Natural killer cell (primary cell): Measurements from ENCODE around the gene METTL26. TPM values are rescaled to one million over a fixed set of nuclear protein-coding genes. Genes with fewer than 3 reads are reported as not detected.

ENCODE experiments used
- ATAC-seq, 3 donors: fragments of 150-1000 bp in 2 of 3; fragments of 200-7000 bp in 1 of 3; cut with Tn5 transposase; 1 replicate in 1 of 3; 2 replicates in 2 of 3; pipeline ENCODE4 v1.10.0; 2021; ENCODE audit warnings: mild to moderate bottlenecking in 2 of 3, moderate library complexity in 2 of 3
- DNase-seq, 2 donors: peaks; one replicate each; pipeline versions ENCODE4 v3.0.0 to v3.0.0-alpha.2; 2013 to 2021; ENCODE audit warnings: mixed read lengths in 1 of 2
- H3K27ac ChIP-seq: one replicate; pipeline ENCODE4 v1.5.1; 2013; ENCODE audit warnings: mild to moderate bottlenecking, low read length
- H3K27me3 ChIP-seq: one replicate; pipeline ENCODE4 v1.6.1; 2013; ENCODE audit warnings: low read length; ENCODE audit not compliant: control insufficient read depth, insufficient read depth
- H3K36me3 ChIP-seq: one replicate; pipeline ENCODE4 v1.6.1; 2013; ENCODE audit warnings: low read length; ENCODE audit not compliant: control insufficient read depth, insufficient read depth
- H3K4me1 ChIP-seq: one replicate; pipeline ENCODE4 v1.6.1; 2013; ENCODE audit warnings: low read length; ENCODE audit not compliant: control insufficient read depth, insufficient read depth
- H3K4me3 ChIP-seq: one replicate; pipeline ENCODE4 v1.5.1; 2013; ENCODE audit warnings: low read length
- H3K9me3 ChIP-seq: one replicate; pipeline ENCODE4 v1.6.1; 2013; ENCODE audit warnings: low read length; ENCODE audit not compliant: control insufficient read depth, insufficient read depth
- H3K27ac Mint-ChIP-seq, 2 donors: one replicate each; pipeline ENCODE4 v1.8.0; 2022; ENCODE audit warnings: mild to moderate bottlenecking in 2 of 2, mixed read lengths in 2 of 2, moderate library complexity in 1 of 2
- H3K27me3 Mint-ChIP-seq, 2 donors: one replicate each; pipeline ENCODE4 v1.8.0; 2022; ENCODE audit warnings: low read depth in 2 of 2, mixed read lengths in 2 of 2
- H3K36me3 Mint-ChIP-seq: one replicate; pipeline ENCODE4 v1.8.0; 2022; ENCODE audit warnings: mixed read lengths
- H3K4me1 Mint-ChIP-seq, 2 donors: one replicate each; pipeline ENCODE4 v1.8.0; 2022; ENCODE audit warnings: mixed read lengths in 2 of 2
- H3K4me3 Mint-ChIP-seq: one replicate; pipeline ENCODE4 v1.8.0; 2022; ENCODE audit warnings: mild to moderate bottlenecking, moderate library complexity, mixed read lengths
- H3K9me3 Mint-ChIP-seq, 2 donors: one replicate each; pipeline ENCODE4 v1.8.0; 2022; ENCODE audit warnings: mixed read lengths in 2 of 2
- WGBS: methylation state at CpG from one replicate; pipeline ENCODE4 v1.1.7; 2013; ENCODE audit warnings: missing lambda C conversion rate; ENCODE audit not compliant: insufficient coverage; 5-methylcytosine and 5-hydroxymethylcytosine counted together
- intact Hi-C: fragments of 100-400 bp; cut with micrococcal nuclease; formaldehyde crosslinking; loops from one replicate; pipeline ENCODE4 v1.14.2; 2022
- total RNA-seq, 4 donors: library from RNA; stranded (reverse); fragments of 120-200 nt in 1 of 4; gene quantifications; one replicate each; pipeline versions ENCODE4 v1.2.3 to v1.2.4, GENCODE V29; 2013 to 2022
- TF ChIP-seq, protein P1 (sequence below): fragments of 200-600 bp; IDR thresholded peaks from one replicate; pipeline ENCODE4 v1.8.0; 2022; ENCODE audit warnings: antibody characterized with exemption

METTL26 gene
- total RNA-seq, 3 donors from 2014 or later (not counting 1 experiment from before 2014, with no cell fraction given), result 33.7 to 36.3 (median 36.1) TPM

DNA sequence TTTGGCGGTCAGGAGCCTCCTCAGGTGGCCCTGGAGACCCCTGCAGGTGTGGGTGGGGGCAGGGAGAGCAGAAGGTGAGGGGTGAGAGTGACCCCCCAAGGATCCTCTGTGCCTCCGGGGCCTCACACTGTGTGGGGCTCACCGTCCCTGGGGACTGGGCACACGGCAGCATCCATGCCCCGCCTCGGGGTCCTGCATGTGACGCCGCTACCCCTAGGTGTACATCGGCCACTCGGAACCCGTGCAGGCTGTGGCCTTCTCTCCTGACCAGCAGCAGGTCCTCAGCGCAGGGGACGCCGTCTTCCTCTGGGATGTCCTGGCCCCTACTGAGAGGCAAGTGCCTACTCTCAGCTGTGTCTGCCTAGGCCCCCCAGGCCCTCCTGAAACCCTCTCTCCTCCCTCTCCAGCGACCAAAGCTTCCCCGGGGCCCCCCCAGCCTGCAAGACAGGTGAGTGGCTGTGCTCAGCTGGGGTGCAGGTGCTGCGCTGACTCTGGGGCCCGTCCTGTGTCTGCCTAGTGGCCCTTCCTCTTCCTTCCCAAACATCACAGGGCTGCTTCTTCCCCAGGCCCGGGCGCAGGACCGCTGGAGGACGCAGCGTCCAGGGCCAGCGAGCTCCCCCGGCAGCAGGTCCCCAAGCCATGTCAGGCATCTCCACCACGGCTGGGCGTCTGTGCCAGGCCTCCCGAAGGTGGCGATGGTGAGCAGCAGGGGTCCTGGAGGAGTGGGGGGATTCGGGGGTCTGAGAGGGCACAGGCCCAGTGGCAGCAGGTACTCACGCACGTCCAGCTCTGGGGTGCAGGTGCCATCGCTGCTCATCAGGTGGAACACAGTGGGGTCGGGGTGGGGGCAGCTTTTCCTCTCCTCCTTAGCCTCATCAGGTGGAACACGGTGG, 22.8 kb upstream of the METTL26 start:
- H3K9me3 Mint-ChIP-seq, result no peaks in the 10 kb centered on the region
- H3K27me3 Mint-ChIP-seq, result no peaks in the 10 kb centered on the region
- no peak for ATAC-seq
- Histone ChIP-seq H3K4me1 (peaks cover 18% of the 10 kb centered on the region), H3K27me3 (no peaks in the 10 kb centered on the region), H3K27ac (no peak overlapping the region), H3K9me3 (no peaks in the 10 kb centered on the region), H3K36me3 (no peaks in the 10 kb centered on the region), H3K4me3 (no peak overlapping the region)
- WGBS, result 96% methylated on average over 35 of the region's 35 CpGs
- TF ChIP-seq, protein P1, sequence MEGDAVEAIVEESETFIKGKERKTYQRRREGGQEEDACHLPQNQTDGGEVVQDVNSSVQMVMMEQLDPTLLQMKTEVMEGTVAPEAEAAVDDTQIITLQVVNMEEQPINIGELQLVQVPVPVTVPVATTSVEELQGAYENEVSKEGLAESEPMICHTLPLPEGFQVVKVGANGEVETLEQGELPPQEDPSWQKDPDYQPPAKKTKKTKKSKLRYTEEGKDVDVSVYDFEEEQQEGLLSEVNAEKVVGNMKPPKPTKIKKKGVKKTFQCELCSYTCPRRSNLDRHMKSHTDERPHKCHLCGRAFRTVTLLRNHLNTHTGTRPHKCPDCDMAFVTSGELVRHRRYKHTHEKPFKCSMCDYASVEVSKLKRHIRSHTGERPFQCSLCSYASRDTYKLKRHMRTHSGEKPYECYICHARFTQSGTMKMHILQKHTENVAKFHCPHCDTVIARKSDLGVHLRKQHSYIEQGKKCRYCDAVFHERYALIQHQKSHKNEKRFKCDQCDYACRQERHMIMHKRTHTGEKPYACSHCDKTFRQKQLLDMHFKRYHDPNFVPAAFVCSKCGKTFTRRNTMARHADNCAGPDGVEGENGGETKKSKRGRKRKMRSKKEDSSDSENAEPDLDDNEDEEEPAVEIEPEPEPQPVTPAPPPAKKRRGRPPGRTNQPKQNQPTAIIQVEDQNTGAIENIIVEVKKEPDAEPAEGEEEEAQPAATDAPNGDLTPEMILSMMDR, result no peak
- peaks cover 4 to 13% of the 10 kb centered on the region in 2 donors for H3K4me1 Mint-ChIP-seq
- H3K4me3 Mint-ChIP-seq, result no peak overlapping the region
- H3K27ac Mint-ChIP-seq, result no peak overlapping the region
- no peak for DNase-seq
- H3K36me3 Mint-ChIP-seq, result no peaks in the 10 kb centered on the region
- intact Hi-C loops, result no loop called here

GRCh38 chr16:657487-657886, 21.4 kb upstream of the METTL26 start:
- Histone ChIP-seq H3K36me3 (no peaks in the 10 kb centered on the region), H3K4me3 (no peak overlapping the region), H3K27me3 (no peaks in the 10 kb centered on the region), H3K27ac (no peak overlapping the region), H3K9me3 (no peaks in the 10 kb centered on the region), H3K4me1 (peaks cover 18% of the 10 kb centered on the region)
- TF ChIP-seq, protein P1, result no peak
- intact Hi-C loops, result no loop called here
- no peak overlapping the region for H3K4me3 Mint-ChIP-seq
- ATAC-seq (no peak), DNase-seq (no peak)
- peaks cover 4 to 13% of the 10 kb centered on the region in 2 donors for H3K4me1 Mint-ChIP-seq
- no peak overlapping the region for H3K27ac Mint-ChIP-seq
- WGBS, result 97% methylated on average over 22 of the region's 22 CpGs
- H3K27me3 Mint-ChIP-seq, result no peaks in the 10 kb centered on the region
- no peaks in the 10 kb centered on the region for H3K9me3 Mint-ChIP-seq
- no peaks in the 10 kb centered on the region for H3K36me3 Mint-ChIP-seq

GRCh38 chr16:654034-654433, 17.9 kb upstream of the METTL26 start:
- intact Hi-C loops, result no loop called here
- DNase-seq, result no peak
- no peak overlapping the region for H3K27ac ChIP-seq
- H3K36me3 ChIP-seq, result no peaks in the 10 kb centered on the region
- Mint-ChIP-seq H3K9me3 (no peaks in the 10 kb centered on the region), H3K36me3 (no peaks in the 10 kb centered on the region), H3K27me3 (no peaks in the 10 kb centered on the region), H3K27ac (no peak overlapping the region), H3K4me3 (no peak overlapping the region), H3K4me1 (peaks cover 0 to 4% of the 10 kb centered on the region in 2 donors)
- no peak for ATAC-seq
- no peak overlapping the region for H3K4me3 ChIP-seq
- H3K27me3 ChIP-seq, result no peaks in the 10 kb centered on the region
- TF ChIP-seq, protein P1, result no peak
- H3K9me3 ChIP-seq, result no peaks in the 10 kb centered on the region
- H3K4me1 ChIP-seq, result peaks cover 8% of the 10 kb centered on the region
- WGBS, result 97% methylated on average over 11 of the region's 12 CpGs
